GM19035 (cell line): Measurements from ENCODE around the gene MAP3K13.

ENCODE experiments used
- ATAC-seq: cut with Tn5 transposase; IDR thresholded peaks from one replicate; pipeline ENCODE4 v1.9.1; 2021; ENCODE audit not compliant: unreplicated experiment

The MAP3K13 gene, protein sequence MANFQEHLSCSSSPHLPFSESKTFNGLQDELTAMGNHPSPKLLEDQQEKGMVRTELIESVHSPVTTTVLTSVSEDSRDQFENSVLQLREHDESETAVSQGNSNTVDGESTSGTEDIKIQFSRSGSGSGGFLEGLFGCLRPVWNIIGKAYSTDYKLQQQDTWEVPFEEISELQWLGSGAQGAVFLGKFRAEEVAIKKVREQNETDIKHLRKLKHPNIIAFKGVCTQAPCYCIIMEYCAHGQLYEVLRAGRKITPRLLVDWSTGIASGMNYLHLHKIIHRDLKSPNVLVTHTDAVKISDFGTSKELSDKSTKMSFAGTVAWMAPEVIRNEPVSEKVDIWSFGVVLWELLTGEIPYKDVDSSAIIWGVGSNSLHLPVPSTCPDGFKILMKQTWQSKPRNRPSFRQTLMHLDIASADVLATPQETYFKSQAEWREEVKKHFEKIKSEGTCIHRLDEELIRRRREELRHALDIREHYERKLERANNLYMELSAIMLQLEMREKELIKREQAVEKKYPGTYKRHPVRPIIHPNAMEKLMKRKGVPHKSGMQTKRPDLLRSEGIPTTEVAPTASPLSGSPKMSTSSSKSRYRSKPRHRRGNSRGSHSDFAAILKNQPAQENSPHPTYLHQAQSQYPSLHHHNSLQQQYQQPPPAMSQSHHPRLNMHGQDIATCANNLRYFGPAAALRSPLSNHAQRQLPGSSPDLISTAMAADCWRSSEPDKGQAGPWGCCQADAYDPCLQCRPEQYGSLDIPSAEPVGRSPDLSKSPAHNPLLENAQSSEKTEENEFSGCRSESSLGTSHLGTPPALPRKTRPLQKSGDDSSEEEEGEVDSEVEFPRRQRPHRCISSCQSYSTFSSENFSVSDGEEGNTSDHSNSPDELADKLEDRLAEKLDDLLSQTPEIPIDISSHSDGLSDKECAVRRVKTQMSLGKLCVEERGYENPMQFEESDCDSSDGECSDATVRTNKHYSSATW

DNA sequence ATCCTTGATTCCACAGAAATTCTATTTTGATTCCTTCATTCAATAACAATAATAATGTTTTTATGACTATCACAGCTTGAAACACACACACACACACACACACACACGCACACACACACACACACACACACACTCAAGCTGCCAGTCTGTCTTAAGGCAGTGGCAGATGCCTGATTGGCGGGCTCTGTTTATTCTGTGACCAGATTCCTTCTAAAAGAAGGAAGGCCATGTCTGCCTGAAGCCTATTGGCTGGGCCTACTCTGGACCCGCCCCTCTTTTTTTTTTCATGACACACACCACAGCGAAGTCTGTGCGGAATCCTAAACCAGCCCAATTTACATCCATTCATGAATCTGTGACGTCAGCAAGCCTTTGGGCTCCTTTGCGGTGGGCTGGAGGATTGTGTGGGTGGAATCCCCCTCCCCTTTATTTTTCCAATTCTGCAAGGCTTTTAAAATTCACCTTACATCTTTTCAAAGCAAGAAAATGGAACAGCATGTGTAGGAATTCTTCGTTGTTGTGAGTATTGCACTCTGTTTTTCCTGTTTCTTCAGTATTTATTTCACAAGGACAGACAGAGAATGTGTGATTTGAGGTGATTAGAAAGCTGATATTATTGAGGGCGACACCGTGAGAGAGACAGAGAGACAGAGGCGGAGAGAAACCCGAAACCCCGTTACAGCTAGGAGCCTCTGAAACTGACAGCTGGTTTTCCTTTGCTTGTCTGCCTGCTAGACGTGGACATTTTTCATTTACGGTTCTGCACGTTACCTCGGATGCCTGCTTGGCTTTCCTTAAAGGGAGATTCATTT is at the start of gene MAP3K13:
Gene MAP3K13, plus strand, starts transcription at position 287 of the 812 bp plus-strand sequence. CDS start 65,446 bp downstream, outside the sequence.
- ATAC-seq, result peak; percentile 96

- no peak for ATAC-seq
These were observed 49.2 kb upstream of the MAP3K13 start for GRCh38 chr3:185313693-185314246.

DNA sequence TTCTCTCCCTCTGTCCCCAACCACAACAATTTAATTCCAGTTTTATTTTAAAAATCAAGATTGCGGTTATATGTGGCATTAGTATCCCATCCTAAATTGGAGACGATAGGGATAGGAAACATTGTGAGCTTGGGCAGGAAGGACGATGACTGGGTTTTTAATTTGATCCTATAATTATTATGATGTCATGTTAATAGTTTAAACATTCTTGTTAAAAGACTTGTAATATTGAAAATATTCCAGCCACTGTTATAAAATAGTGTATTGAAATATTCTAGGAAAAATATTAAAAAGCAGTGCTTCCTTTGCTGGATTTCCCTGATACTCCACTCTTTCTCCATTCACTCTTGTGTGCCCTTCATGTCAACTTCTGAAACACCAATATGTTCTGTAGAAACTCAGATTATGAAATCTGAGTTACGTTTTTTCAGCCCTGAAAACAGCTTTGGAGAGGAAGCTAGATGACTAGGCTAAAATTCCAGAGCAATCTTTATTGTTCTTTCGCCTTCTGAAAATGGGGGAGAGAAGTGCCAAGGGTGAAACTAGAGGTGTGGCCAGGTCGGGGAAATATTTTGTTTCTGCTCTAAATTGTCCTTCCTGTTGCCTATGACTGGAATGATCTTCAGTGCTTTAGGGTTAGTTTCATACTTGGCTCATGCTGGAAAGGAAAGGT is 46.1 kb upstream of the MAP3K13 start:
- no peak for ATAC-seq

- ATAC-seq, result no peak
These were observed 45.3 kb upstream of the MAP3K13 start for GRCh38 chr3:185317674-185318073.

DNA sequence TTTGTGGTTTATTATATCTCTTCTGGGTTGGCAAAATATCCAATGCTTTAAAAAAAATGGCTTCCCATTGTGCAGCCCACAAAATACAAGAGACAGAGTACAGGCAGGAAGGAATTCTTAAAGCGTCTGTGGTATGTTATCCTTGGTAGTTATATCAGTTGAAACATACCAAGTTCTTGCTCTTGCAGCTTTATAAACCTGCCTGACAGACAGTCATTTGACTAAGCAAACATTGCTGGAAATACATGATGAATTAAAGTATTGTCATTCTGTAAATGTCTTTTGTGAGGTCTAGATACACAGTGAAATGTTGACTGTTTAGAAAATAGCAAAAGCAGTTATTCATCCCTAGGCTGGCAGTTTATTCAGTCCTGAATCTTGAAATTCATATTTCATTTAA is 44.8 kb upstream of the MAP3K13 start:
- ATAC-seq, result no peak

GRCh38 chr3:185319801-185320200 is 43.1 kb upstream of the MAP3K13 start:
- ATAC-seq, result no peak

GRCh38 chr3:185320949-185321348 is 42.0 kb upstream of the MAP3K13 start:
- no peak for ATAC-seq

GRCh38 chr3:185322101-185322719 is 40.7 kb upstream of the MAP3K13 start:
- no peak for ATAC-seq

- no peak for ATAC-seq
These were observed 36.8 kb upstream of the MAP3K13 start for GRCh38 chr3:185325946-185326791.

DNA sequence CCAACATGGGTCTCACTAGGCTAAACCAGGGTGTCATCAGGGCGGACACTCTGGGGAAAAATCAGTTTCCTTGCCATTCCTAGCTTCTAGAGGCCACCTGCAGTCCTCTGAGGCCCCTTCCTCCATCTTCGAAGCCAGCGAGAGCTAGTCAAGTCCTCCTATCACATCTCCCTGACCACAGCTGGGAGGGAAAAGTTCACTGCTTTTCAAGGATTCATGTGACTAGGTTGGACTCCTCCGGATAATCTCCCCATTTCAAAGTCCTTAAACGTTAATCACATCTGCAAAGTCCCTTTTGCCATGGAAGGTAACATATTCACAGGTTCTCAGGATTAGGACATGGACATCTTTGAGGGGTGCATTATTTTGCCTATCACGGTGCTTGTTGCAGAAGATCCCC is 35.9 kb upstream of the MAP3K13 start:
- no peak for ATAC-seq

DNA sequence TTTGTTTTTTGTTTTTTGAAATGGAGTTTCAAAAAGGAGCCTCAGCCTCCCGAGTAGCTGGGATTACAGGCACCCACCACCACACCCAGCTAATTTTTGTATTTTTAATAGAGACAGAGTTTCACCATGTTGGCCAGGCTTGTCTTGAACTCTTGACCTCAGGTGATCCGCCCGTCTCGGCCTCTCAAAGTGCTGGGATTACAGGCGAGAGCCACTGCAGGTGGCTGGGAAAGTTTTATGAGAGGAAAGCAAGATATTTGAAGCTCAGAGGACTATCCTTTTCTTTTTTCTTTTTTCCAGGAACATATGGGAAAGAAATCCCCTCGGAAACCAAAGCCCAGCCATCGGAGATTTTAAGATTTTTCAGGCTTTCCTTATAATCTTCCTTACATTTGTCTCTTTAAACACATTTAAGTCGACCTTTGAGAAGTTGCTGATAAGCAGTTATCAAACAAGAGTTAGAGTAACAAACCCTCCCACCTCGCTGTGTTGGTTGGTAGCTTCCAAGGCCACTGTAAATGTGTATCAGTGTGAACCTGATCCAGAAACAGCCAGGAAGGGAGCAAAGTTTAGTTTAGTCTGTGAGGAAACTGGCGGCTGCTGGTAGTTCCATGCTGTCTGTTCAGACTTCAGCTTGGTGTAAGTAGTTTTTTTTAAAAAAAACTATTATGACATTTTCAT is 34.5 kb upstream of the MAP3K13 start:
- ATAC-seq, result no peak

- ATAC-seq, result no peak
These were observed 32.7 kb upstream of the MAP3K13 start for GRCh38 chr3:185330238-185330637.

DNA sequence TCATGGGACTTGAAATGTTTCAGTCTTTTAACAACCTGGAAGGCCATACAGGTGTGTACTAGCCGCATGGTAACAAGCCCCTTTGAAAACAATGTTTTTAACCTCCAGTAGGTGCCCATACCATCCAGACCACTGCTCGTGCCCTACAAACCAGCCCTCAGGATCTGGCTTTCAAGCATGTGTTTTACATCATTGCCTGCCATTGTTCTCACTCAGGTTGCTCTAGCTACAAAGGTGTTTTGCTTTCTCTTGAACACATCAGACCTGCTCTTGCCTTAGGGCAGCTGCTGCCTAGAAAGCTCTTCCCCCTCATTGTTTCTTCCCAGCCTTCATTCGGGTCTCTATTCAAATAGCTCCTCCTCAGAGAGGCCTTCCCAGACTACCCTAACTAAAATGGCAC is 32.3 kb upstream of the MAP3K13 start:
- ATAC-seq, result no peak

DNA sequence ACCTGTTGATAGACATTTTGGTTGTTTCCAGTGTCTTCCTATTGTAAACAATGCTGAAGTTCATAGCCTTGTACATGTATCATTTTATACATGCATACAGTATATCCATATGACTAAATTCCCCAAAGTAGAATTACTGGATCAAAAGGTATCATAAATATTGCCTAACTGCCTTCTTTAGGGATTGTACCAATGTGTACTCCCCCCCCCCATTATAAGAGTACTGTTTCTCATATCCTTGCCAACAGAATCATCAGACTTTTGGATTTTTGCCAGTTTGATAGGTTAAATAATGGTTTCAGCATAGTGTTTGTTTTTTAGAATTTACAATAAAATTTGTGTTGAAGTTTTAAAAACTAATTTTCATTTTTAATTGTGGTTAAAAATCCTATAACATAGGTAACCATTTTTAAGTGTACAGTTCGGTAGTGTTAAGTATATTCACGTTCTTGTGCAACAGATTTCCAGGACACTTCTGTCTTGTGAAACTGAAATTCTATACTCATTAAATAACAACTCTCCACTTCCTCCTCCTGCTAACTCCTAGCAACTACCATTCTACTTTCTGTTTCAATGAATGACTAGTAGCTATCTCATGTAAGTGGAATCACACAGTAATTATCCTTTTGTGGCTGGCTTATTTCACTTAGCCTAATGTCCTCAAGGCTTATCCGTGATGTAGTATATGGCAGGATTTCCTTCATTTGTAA is 30.8 kb upstream of the MAP3K13 start:
- peak; percentile 99 for ATAC-seq

- no peak for ATAC-seq
These were observed 27.1 kb upstream of the MAP3K13 start for GRCh38 chr3:185335799-185336198.

DNA sequence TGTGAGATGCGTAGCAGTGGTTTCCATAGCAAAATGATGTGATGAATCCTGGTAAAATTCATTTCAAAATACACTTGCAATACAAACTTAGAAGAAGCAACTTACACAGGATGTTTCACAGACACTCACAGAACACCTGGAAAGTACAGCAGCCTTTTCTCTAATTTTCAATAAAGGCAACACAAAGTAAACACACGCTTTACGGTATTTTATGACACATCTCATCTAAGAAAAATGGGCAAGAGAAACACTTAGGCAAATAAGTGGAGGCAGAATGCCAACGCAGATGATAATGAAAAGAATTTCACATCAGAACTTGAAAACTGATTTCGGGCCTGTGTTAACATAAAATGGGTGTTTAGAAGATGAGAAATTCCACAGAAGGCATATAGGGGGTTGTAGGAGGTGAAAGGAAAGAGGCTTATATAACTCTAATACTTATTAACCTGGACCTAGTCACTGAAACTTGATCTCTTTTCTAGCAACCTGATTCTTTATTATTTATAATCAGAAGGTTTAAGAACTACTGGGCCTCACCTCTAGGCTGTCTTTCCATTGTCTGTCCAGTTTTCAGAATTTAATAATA is 25.6 kb upstream of the MAP3K13 start:
- no peak for ATAC-seq

DNA sequence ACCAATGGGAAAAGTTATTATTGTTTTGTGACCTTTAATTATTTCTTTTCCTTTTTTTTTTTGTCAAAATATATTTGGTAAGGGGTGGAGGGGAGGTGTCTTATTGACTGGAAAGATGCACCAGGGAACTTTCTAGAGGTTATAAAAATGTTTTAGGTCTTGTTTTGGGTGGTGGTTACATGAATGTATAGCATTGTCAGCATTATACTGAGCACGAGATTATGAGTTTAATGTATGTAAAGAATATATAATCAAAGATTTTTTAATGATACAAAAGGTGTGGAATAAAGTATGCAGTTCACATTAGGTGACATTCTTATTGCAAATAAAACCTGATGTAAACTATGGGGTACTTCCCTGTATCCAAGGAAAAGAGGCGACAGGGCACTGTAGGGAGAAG is 23.0 kb upstream of the MAP3K13 start:
- ATAC-seq, result no peak
